ENCODE data around the gene ZNF385D.

DNA sequence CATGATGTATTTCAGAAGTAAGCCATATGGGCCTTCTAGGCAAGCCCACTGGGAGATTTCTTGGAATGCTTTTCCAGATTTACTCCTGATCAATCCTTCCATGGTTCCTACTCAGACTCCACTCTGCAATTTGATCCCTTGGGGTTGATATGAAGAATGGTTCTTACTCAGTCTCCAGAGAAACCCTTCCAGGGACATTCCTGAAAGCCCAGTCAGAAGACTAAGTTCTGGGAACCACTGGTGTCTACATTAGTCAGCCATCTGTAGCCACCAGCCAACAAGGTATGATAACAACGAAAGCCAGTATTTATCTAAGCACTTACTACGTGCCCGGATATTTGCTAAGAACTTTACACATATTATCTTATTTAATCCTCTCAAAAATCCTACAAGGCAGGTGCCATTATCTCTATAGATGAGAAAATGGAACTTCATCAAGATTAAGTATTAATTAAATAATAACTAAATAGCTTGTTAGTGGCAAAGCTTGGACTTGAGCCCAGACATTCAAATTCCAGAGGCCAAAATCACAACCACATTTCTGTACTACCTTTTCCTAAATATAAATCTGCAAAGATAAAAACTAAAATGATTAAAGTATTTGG lies 32.7 kb downstream of the ZNF385D start:
- TF ChIP-seq, protein P1, sequence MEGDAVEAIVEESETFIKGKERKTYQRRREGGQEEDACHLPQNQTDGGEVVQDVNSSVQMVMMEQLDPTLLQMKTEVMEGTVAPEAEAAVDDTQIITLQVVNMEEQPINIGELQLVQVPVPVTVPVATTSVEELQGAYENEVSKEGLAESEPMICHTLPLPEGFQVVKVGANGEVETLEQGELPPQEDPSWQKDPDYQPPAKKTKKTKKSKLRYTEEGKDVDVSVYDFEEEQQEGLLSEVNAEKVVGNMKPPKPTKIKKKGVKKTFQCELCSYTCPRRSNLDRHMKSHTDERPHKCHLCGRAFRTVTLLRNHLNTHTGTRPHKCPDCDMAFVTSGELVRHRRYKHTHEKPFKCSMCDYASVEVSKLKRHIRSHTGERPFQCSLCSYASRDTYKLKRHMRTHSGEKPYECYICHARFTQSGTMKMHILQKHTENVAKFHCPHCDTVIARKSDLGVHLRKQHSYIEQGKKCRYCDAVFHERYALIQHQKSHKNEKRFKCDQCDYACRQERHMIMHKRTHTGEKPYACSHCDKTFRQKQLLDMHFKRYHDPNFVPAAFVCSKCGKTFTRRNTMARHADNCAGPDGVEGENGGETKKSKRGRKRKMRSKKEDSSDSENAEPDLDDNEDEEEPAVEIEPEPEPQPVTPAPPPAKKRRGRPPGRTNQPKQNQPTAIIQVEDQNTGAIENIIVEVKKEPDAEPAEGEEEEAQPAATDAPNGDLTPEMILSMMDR (optimal IDR thresholded peaks at IDR 0.05 in 1 of 3, IDR thresholded peaks at IDR 0.05 in 1 of 3, conservative IDR thresholded peaks at IDR 0.05 in 1 of 3; ENCODE audit: extremely low read depth in 1 of 3, insufficient read depth in 2 of 3, low read length in 3 of 3): no peak
- TF ChIP-seq EZH2 (IDR thresholded peaks at IDR 0.05; ENCODE audit: low read length): no peak

Measured in keratinocyte (primary cell).